SK-N-SH (cell line): ENCODE measurements around the gene DHRSX.
"Not testable (repeated sequence)": the region's sequence is repeated elsewhere in the genome, so short reads cannot be mapped to it uniquely, and the experiment has no call there.

ENCODE experiments used
- EP300 ChIP-seq, 2 experiments: IDR thresholded peaks; 2 replicates each; pipeline versions ENCODE4 v1.4.0 to v1.6.1; 2012; ENCODE audit warnings: borderline replicate concordance in 1 of 2, low read depth in 1 of 2, low read length in 1 of 2
- EZH2phosphoT487 ChIP-seq: fragments of 200-600 bp; sonication (generic); IDR thresholded peaks from 2 replicates; pipeline ENCODE4 v1.6.1; 2017; ENCODE audit warnings: low read depth, mixed run types, mild to moderate bottlenecking, antibody characterized with exemption, moderate library complexity, borderline replicate concordance
- FOXM1 ChIP-seq: IDR thresholded peaks from 2 replicates; pipeline ENCODE4 v1.4.0; 2012; ENCODE audit warnings: low read depth, mild to moderate bottlenecking
- MAX ChIP-seq: IDR thresholded peaks from 2 replicates; pipeline ENCODE4 v1.4.0; 2012; ENCODE audit warnings: low read depth
- POLR2AphosphoS5 ChIP-seq: IDR thresholded peaks from 2 replicates; pipeline ENCODE4 v1.6.1; 2012; ENCODE audit warnings: low read depth, low read length
- RFX5 ChIP-seq: IDR thresholded peaks from 2 replicates; pipeline ENCODE4 v1.6.1; 2012; ENCODE audit warnings: mild to moderate bottlenecking, improper control_type of control experiment, low read length
- RXRA ChIP-seq: IDR thresholded peaks from 2 replicates; pipeline ENCODE4 v1.4.0; 2012; ENCODE audit warnings: low read depth, mild to moderate bottlenecking, borderline replicate concordance
- SIN3A ChIP-seq: IDR thresholded peaks from 2 replicates; pipeline ENCODE4 v1.6.1; 2012; ENCODE audit warnings: low read depth, mild to moderate bottlenecking, low read length, moderate library complexity, borderline replicate concordance
- TAF1 ChIP-seq: IDR thresholded peaks from 2 replicates; pipeline ENCODE4 v1.6.1; 2012; ENCODE audit warnings: low read depth, mild to moderate bottlenecking, low read length, moderate library complexity, borderline replicate concordance
- TEAD4 ChIP-seq: IDR thresholded peaks from 2 replicates; pipeline ENCODE4 v1.4.0; 2012; ENCODE audit warnings: mild to moderate bottlenecking, borderline replicate concordance; ENCODE audit not compliant: insufficient read depth
- USF1 ChIP-seq: IDR thresholded peaks from 2 replicates; pipeline ENCODE4 v1.4.0; 2012; ENCODE audit warnings: low read depth, borderline replicate concordance
- USF2 ChIP-seq: fragments of 150-350 bp; IDR thresholded peaks from 2 replicates; pipeline ENCODE4 v1.6.1; 2017; ENCODE audit warnings: antibody characterized with exemption, low read length, low read depth, borderline replicate concordance
- YY1 ChIP-seq: IDR thresholded peaks from 2 replicates; pipeline ENCODE4 v1.4.0; 2012; ENCODE audit warnings: low read depth, mild to moderate bottlenecking
- TF ChIP-seq, protein P1 (sequence below): fragments of 200-600 bp; sonication (generic); IDR thresholded peaks from 2 replicates; pipeline ENCODE4 v1.6.1; 2017; ENCODE audit warnings: antibody characterized with exemption, mild to moderate bottlenecking, moderate library complexity

- TF ChIP-seq, protein P1, sequence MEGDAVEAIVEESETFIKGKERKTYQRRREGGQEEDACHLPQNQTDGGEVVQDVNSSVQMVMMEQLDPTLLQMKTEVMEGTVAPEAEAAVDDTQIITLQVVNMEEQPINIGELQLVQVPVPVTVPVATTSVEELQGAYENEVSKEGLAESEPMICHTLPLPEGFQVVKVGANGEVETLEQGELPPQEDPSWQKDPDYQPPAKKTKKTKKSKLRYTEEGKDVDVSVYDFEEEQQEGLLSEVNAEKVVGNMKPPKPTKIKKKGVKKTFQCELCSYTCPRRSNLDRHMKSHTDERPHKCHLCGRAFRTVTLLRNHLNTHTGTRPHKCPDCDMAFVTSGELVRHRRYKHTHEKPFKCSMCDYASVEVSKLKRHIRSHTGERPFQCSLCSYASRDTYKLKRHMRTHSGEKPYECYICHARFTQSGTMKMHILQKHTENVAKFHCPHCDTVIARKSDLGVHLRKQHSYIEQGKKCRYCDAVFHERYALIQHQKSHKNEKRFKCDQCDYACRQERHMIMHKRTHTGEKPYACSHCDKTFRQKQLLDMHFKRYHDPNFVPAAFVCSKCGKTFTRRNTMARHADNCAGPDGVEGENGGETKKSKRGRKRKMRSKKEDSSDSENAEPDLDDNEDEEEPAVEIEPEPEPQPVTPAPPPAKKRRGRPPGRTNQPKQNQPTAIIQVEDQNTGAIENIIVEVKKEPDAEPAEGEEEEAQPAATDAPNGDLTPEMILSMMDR, result not testable (repeated sequence)
- TF ChIP-seq TEAD4; MAX; RFX5; EZH2phosphoT487; EP300 (IDR thresholded peaks at IDR 0.05; ENCODE audit: borderline replicate concordance in 1 of 2, low read depth in 1 of 2, low read length in 1 of 2); USF2; POLR2AphosphoS5; FOXM1; RXRA; SIN3A; TAF1; USF1; YY1: not testable (repeated sequence)
These were observed 111.0 kb downstream of the DHRSX start for GRCh38 chrX:2389731-2390130.
